Lung microvascular endothelial cell (primary cell): ENCODE results near the gene AFDN. TPM values are rescaled to one million over a fixed set of nuclear protein-coding genes. Genes with fewer than 3 reads are reported as not detected.

Experiments used
- DNase-seq, 2 donors: peaks; one replicate each; pipeline versions ENCODE4 v3.0.0 to v3.0.0-alpha.2; 2010; ENCODE audit warnings: low read depth in 2 of 2
- total RNA-seq: library from RNA; depleted of rRNA; stranded (reverse); fragments of >200 nt; gene quantifications from 2 replicates; pipeline ENCODE4 v1.2.1, GENCODE V29; 2014

AFDN gene
- total RNA-seq, 1 donor from 2014 or later: 137 TPM

- DNase-seq: no peak
These were observed 192.0 kb downstream of the AFDN start for GRCh38 chr6:168018664-168019063.

- DNase-seq: no peak
These were observed 193.5 kb downstream of the AFDN start for GRCh38 chr6:168020242-168020641.

GRCh38 chr6:168021581-168021980 is 194.9 kb downstream of the AFDN start:
- DNase-seq: no peak

Other genes starting within 250 kb of the AFDN start
- gene KIF25, start 170.8 kb downstream of the AFDN start, total RNA-seq: under 0.01 TPM in 1 of 2 replicates, not detected in the other